HFFc6 (cell line): ENCODE data around the gene ALCAM. TPM values are rescaled to one million over a fixed set of nuclear protein-coding genes. Genes with fewer than 3 reads are reported as not detected.
A peak's percentile ranks its signal among the peaks of the same experiment; 100 is the strongest.
"Not testable (repeated sequence)": the region's sequence is repeated elsewhere in the genome, so short reads cannot be mapped to it uniquely, and the experiment has no call there.

ENCODE experiments used
- DNase-seq: peaks from one replicate; pipeline ENCODE4 v3.0.0-alpha.2; 2018
- H3K27ac Mint-ChIP-seq: 2 replicates; pipeline ENCODE4 v1.8.0; 2020; ENCODE audit warnings: mild to moderate bottlenecking, mixed read lengths
- H3K27me3 Mint-ChIP-seq: 2 replicates; pipeline ENCODE4 v1.8.0; 2021; ENCODE audit warnings: mild to moderate bottlenecking, moderate library complexity, mixed read lengths; ENCODE audit not compliant: insufficient read depth
- H3K36me3 Mint-ChIP-seq: 2 replicates; pipeline ENCODE4 v1.8.0; 2021; ENCODE audit warnings: low read depth, mixed read lengths
- H3K4me1 Mint-ChIP-seq: 2 replicates; pipeline ENCODE4 v1.8.0; 2020; ENCODE audit warnings: low read depth, mixed read lengths
- H3K4me3 Mint-ChIP-seq: 2 replicates; pipeline ENCODE4 v1.8.0; 2020; ENCODE audit warnings: mild to moderate bottlenecking, moderate library complexity, mixed read lengths
- H3K9me3 Mint-ChIP-seq: 2 replicates; pipeline ENCODE4 v1.8.0; 2020; ENCODE audit warnings: mild to moderate bottlenecking, mixed read lengths
- total RNA-seq, 6 experiments: library from RNA; stranded (reverse); fragmentation: NEBNext Ultra II Directional; extraction: Animal tissue kit (Norgen Biotek cat#: 25700); gene quantifications; 2 replicates in 1 of 6; 3 replicates in 5 of 6; pipeline ENCODE4 v1.2.3, GENCODE V29; 2021
- TF ChIP-seq, protein P1 (sequence below): fragments of 200-600 bp; sonication (generic); IDR thresholded peaks from 2 replicates; pipeline ENCODE4 v1.5.0; 2021; ENCODE audit warnings: antibody characterized with exemption, mild to moderate bottlenecking

ALCAM gene
- total RNA-seq, 6 experiments from 2014 or later: 307 to 420 (median 361) TPM

DNA sequence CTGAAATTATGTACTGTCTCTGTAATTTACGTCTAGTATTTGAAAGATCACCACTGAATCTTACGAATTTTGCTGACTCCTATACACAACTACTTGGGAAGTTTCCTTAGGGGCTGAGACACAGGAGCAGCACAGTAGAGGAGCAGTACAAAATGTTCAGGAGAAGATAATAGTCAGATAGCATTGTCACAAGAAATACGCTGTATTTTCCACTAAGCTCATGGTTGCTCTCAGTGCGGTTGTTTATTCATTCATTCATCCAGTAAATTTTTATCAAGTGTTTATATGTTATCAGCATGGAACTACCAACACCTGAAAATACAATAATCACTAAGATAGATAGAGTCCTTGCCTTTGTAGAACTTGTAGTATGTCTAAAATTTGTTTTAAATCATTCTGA, 34.5 kb downstream of the ALCAM start:
- Mint-ChIP-seq H3K27ac (peak overlapping the region; percentile 79), H3K9me3 (peaks cover 13% of the 10 kb centered on the region; the same call in 1 of the 2 replicates), H3K4me1 (peaks cover 68% of the 10 kb centered on the region), H3K4me3 (peak overlapping the region; percentile 45), H3K27me3 (peaks cover 6% of the 10 kb centered on the region), H3K36me3 (peaks cover 31% of the 10 kb centered on the region)
- TF ChIP-seq, protein P1, sequence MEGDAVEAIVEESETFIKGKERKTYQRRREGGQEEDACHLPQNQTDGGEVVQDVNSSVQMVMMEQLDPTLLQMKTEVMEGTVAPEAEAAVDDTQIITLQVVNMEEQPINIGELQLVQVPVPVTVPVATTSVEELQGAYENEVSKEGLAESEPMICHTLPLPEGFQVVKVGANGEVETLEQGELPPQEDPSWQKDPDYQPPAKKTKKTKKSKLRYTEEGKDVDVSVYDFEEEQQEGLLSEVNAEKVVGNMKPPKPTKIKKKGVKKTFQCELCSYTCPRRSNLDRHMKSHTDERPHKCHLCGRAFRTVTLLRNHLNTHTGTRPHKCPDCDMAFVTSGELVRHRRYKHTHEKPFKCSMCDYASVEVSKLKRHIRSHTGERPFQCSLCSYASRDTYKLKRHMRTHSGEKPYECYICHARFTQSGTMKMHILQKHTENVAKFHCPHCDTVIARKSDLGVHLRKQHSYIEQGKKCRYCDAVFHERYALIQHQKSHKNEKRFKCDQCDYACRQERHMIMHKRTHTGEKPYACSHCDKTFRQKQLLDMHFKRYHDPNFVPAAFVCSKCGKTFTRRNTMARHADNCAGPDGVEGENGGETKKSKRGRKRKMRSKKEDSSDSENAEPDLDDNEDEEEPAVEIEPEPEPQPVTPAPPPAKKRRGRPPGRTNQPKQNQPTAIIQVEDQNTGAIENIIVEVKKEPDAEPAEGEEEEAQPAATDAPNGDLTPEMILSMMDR: no peak
- no peak for DNase-seq

DNA sequence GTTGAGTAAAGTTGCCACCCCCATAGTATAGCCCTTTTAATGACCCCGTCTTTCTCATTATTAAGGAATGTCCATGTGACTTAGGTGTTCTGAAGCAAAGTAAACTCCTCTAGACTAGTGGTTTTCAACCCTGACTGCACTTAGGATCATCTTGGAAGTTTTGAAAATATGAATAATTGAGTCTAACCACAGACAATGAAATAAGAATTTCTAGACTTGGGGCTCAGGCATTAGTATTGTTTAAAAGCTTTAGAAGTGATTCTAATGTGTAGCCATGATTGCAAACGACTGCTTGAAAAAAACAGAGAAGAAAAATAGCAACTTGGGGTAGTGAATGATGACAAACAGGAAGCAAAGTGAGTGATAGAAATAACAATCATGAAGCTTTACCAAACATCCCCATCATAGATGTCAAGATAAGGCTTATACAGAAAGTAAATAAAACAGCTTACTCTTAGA, 35.0 kb downstream of the ALCAM start:
- H3K36me3 Mint-ChIP-seq: peaks cover 35% of the 10 kb centered on the region
- TF ChIP-seq, protein P1: no peak
- DNase-seq: peak; percentile 38
- peak overlapping the region; percentile 45 for H3K4me3 Mint-ChIP-seq
- peaks cover 6% of the 10 kb centered on the region for H3K27me3 Mint-ChIP-seq
- H3K27ac Mint-ChIP-seq: peak overlapping the region; percentile 79
- peaks cover 17% of the 10 kb centered on the region; the same call in 1 of the 2 replicates for H3K9me3 Mint-ChIP-seq
- peaks cover 70% of the 10 kb centered on the region for H3K4me1 Mint-ChIP-seq

DNA sequence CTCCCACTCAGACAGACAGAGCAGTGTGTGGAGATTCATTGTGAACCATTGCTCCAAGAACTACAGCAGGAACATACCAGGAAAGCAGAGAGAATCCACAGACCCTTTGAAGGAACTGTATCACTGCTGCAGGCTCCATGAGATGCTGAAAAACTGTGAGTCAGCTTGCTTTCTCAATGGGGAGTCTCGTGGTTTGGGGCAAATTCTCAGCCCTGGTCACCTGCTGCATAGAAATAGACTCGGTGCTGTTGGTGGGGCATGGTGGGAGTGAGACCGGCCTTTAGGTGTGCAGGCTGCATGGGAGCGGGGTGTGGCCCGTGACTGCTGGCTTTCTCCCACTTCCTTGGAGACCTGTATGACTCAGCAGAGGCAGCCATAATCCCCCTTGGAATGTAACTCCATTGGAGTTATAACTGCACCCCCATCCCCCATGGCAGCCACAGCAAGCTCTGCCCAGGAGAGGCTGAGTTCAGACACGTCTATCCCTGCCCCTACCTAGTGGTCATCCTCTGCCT, 35.6 kb downstream of the ALCAM start:
- Mint-ChIP-seq H3K9me3 (peaks cover 22% of the 10 kb centered on the region; the same call in 1 of the 2 replicates), H3K27me3 (peaks cover 6% of the 10 kb centered on the region), H3K4me3 (peak overlapping the region; percentile 45), H3K36me3 (peaks cover 42% of the 10 kb centered on the region), H3K27ac (peak overlapping the region; percentile 79), H3K4me1 (peaks cover 73% of the 10 kb centered on the region)
- TF ChIP-seq, protein P1: no peak
- DNase-seq: peak; percentile 37

DNA sequence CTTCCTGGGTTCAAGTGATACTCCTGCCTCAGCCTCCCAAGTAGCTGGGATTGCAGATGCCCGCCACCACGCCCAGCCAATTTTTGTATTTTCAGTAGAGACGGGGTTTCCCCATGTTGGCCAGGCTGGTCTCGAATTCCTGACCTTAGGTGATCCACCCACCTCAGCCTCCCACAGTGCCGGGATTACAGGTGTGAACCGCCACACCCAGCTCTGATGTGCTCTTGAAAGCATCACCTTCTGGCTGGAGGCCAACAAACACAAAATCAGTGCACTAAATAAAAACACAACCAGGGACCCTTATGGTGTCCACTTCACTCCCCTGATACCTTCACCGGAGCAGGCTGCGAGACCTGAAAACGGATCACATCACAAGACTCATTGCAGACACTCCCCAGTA, 36.3 kb downstream of the ALCAM start:
- not testable (repeated sequence) for DNase-seq, H3K27ac Mint-ChIP-seq, H3K4me3 Mint-ChIP-seq, H3K27me3 Mint-ChIP-seq
- Mint-ChIP-seq H3K4me1 (peaks cover 70% of the 10 kb centered on the region), H3K36me3 (peaks cover 46% of the 10 kb centered on the region), H3K9me3 (peaks cover 22% of the 10 kb centered on the region; the same call in 1 of the 2 replicates)

DNA sequence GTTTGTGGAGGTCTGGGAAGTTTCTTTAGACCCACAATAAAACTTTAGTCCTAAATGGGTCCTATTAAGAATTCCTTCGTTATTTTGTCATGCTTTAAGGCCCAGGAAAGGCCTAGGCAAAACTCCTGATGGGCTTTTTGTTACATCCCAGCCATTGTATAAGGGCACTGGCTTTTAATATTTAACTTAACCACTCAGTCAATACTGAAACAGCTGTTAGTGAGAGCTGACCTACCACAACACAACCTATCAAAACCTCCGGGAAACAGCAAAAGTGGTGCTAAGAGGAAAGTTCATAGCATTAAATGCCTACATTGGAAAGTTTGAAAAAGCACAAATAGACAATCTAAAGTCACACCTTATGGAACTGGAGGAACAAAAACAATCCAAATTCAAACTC, 39.6 kb downstream of the ALCAM start:
- Mint-ChIP-seq H3K4me3 (no peak overlapping the region; the same call in 1 of the 2 replicates), H3K27ac (no peak overlapping the region), H3K36me3 (peaks cover 46% of the 10 kb centered on the region), H3K9me3 (peaks cover 22% of the 10 kb centered on the region; the same call in 1 of the 2 replicates), H3K27me3 (peaks cover 7% of the 10 kb centered on the region), H3K4me1 (peaks cover 56% of the 10 kb centered on the region)
- no peak for DNase-seq
- TF ChIP-seq, protein P1: no peak

DNA sequence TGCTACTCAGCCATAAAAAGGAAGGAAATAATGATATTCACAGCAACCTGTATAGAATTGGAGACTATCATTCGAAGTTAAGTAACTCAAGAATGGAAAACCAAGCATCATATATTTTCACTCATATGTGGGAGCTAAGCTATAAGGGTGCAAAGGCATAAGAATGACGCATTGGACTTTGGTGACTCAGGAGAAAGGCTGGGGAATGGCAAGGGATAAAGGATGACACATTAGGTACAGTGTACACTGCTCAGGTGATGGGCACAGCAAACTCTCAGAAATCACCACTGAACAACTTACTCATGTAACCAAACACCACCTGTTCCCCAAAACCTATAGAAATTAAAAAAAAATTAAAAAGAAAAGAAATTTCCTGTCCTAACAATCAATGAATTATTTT, 42.7 kb downstream of the ALCAM start:
- H3K27me3 Mint-ChIP-seq: peaks cover 8% of the 10 kb centered on the region
- no peak overlapping the region for H3K4me3 Mint-ChIP-seq
- H3K4me1 Mint-ChIP-seq: peaks cover 50% of the 10 kb centered on the region
- peaks cover 32% of the 10 kb centered on the region for H3K36me3 Mint-ChIP-seq
- peaks cover 10% of the 10 kb centered on the region; the same call in 1 of the 2 replicates for H3K9me3 Mint-ChIP-seq
- no peak overlapping the region for H3K27ac Mint-ChIP-seq
- TF ChIP-seq, protein P1: no peak
- no peak for DNase-seq
